ENCODE measurements around the gene RAB27A. TPM values are rescaled to one million over a fixed set of nuclear protein-coding genes. Genes with fewer than 3 reads are reported as not detected.
A peak's percentile ranks its signal among the peaks of the same experiment; 100 is the strongest.

The RAB27A gene
- total RNA-seq, 2 donors from 2014 or later: 5.0 to 7.9 TPM

DNA sequence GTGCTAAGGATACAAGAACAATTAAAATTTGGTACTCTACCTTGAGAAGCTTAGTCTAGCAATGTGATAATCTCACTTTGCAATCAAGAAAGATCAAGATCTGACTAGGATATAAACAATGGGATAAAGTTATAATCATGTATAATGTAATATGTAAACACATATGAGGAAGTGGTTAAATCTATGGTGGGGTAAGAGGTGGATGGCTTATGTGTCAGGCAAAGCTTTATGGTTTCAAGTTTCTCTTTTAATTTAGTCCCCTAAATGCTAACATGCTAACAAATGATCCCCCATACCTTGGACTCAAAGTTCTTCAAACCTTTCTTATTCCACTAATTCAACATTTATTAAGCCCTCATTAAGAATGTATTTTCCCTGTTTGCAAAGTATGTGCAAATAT is 95.4 kb downstream of the RAB27A start:
- Histone ChIP-seq H3K27me3 (no peaks in the 10 kb centered on the region), H3K4me3 (no peak overlapping the region), H3K27ac (no peak overlapping the region), H3K4me1 (peaks cover 0 to 35% of the 10 kb centered on the region in 2 donors), H3K36me3 (peaks cover 25% of the 10 kb centered on the region), H3K9me3 (no peaks in the 10 kb centered on the region)
- TF ChIP-seq, protein P1, sequence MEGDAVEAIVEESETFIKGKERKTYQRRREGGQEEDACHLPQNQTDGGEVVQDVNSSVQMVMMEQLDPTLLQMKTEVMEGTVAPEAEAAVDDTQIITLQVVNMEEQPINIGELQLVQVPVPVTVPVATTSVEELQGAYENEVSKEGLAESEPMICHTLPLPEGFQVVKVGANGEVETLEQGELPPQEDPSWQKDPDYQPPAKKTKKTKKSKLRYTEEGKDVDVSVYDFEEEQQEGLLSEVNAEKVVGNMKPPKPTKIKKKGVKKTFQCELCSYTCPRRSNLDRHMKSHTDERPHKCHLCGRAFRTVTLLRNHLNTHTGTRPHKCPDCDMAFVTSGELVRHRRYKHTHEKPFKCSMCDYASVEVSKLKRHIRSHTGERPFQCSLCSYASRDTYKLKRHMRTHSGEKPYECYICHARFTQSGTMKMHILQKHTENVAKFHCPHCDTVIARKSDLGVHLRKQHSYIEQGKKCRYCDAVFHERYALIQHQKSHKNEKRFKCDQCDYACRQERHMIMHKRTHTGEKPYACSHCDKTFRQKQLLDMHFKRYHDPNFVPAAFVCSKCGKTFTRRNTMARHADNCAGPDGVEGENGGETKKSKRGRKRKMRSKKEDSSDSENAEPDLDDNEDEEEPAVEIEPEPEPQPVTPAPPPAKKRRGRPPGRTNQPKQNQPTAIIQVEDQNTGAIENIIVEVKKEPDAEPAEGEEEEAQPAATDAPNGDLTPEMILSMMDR (IDR thresholded peaks at IDR 0.05): no peak
- DNase-seq (ENCODE audit: low spot score): no peak

DNA sequence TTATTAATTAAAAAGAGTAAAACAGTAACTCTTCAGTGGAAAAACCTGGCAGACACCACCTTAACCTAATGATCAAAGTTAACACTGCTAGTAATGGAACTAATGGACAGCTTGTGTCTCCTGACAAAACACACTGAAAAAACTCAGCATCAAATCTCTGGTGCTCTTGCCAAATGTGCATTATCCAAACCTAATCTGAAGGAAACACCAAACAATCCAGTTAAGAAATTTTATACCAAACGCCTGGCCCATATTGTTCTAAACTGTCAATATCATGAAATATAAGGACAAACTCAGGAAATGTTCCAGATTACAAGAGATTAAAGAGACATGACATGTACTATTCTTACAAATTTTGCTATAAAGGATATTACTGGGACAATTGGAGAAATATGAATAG is 103.3 kb downstream of the RAB27A start:
- Histone ChIP-seq H3K9me3 (no peaks in the 10 kb centered on the region), H3K27me3 (no peaks in the 10 kb centered on the region), H3K36me3 (peaks cover 59% of the 10 kb centered on the region), H3K27ac (no peak overlapping the region), H3K4me1 (no peaks in the 10 kb centered on the region), H3K4me3 (no peak overlapping the region)
- DNase-seq (ENCODE audit: low spot score): no peak
- TF ChIP-seq, protein P1 (IDR thresholded peaks at IDR 0.05): no peak

DNA sequence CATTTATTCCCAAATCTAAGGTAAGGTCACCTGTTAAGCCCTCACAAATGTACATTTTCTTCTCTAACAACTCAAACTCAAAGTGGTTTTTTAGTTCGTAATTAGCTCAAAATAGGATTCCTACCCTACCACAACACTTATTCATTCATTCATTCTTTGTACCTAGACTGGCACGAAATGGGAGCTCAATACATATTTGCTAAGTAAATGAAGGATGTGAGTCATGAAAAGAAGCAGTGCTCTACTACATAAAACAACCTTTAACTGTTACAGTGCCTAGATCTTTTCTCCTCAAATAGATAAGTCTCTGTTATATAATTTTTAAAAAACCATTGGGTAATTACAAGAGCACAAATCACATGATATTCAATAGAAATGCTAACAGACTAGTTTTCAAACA is 105.9 kb downstream of the RAB27A start:
- Histone ChIP-seq H3K27ac (no peak overlapping the region), H3K4me1 (no peaks in the 10 kb centered on the region), H3K9me3 (no peaks in the 10 kb centered on the region), H3K4me3 (no peak overlapping the region), H3K36me3 (peaks cover 53% of the 10 kb centered on the region), H3K27me3 (no peaks in the 10 kb centered on the region)
- TF ChIP-seq, protein P1 (IDR thresholded peaks at IDR 0.05): no peak
- DNase-seq (ENCODE audit: low spot score): no peak

DNA sequence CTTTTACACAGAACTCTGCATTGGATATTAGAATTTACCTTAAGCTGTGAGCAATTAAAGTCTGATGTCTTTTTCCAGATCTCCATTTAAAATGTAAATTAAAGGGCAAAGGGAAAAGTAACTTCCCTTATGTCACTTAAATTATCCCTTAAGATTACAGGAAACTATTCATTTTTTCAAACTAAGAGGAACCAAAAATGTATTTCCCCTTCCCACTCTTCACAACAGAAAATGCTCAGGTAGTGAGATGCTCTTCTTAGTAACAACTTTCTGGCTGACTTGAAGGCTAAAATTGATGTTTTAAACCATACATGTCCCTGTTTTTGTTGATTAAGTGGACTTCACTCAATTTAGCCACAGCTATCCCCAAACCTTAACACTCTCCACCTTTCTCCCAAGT is 110.5 kb downstream of the RAB27A start:
- no peaks in the 10 kb centered on the region for H3K9me3 ChIP-seq
- H3K4me3 ChIP-seq: no peak overlapping the region
- no peak for DNase-seq (ENCODE audit: low spot score)
- TF ChIP-seq, protein P1 (IDR thresholded peaks at IDR 0.05): no peak
- no peaks in the 10 kb centered on the region for H3K27me3 ChIP-seq
- peaks cover 42% of the 10 kb centered on the region for H3K36me3 ChIP-seq
- H3K27ac ChIP-seq: no peak overlapping the region
- H3K4me1 ChIP-seq: no peaks in the 10 kb centered on the region

DNA sequence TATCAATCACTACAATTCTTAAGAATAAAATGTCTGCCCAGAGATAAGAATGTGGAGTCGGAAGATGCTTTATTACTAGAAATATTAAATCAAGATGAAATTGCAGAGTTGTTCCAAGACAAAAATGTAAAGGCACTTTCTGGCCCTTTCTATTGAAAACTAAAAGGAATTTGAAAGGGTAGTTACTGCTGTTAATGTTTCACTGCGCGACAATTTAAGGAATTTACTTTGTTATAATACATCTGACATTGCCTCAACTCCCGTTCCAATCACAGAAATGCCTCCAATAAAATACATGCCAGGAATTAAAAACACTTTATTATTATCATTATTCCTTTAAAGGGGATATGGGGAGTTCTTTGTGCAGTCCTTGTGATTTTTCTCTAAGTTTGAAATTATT is 119.3 kb downstream of the RAB27A start:
- TF ChIP-seq, protein P1 (IDR thresholded peaks at IDR 0.05): no peak
- no peaks in the 10 kb centered on the region for H3K9me3 ChIP-seq
- H3K27ac ChIP-seq: no peak overlapping the region
- H3K36me3 ChIP-seq: no peaks in the 10 kb centered on the region
- DNase-seq (ENCODE audit: low spot score): no peak
- H3K4me1 ChIP-seq: no peaks in the 10 kb centered on the region
- no peak overlapping the region for H3K4me3 ChIP-seq
- no peaks in the 10 kb centered on the region for H3K27me3 ChIP-seq

DNA sequence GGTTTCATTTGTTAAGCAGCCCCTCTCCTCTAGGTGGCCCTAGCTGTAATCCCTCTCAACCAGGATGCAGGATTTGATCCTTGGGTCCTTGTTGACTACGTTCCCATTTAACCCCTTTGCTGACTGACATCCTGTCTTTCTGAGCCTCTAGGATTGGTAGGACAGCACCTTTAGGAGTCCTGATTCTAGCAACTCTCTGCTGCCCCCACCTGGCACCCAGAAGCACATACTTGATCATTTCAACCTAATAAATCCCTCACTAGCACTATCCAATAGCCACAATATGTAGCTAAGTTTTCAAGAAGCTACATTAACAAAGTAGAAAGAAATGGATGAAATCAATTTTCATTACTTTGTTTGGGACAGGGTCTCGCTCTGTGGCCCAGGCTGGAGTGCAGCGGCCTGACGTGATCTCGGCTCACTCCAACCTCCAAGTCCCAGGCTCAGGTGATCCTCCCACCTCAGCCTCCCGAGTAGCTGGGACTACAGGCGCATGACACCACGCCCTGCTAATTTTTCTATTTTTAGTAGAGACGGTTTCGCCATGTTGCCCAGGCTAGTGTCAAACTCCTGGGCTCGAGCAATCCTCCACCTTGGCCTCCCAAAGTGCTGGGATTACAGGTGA is 121.2 kb downstream of the RAB27A start:
- Histone ChIP-seq H3K9me3 (no peaks in the 10 kb centered on the region), H3K36me3 (no peaks in the 10 kb centered on the region), H3K27me3 (no peaks in the 10 kb centered on the region), H3K4me1 (no peaks in the 10 kb centered on the region), H3K4me3 (no peak overlapping the region), H3K27ac (no peak overlapping the region)
- TF ChIP-seq, protein P1 (IDR thresholded peaks at IDR 0.05): peak; percentile 28 to 74
- no peak for DNase-seq (ENCODE audit: low spot score)
